Endothelial cell of umbilical vein (primary cell): Measurements from ENCODE around the gene HS6ST2.

ENCODE experiments used
- POLR2A ChIP-seq: IDR thresholded peaks from 2 replicates; pipeline ENCODE4 v1.6.1; 2012; ENCODE audit warnings: low read depth, mild to moderate bottlenecking, control low read depth, low read length
- TF ChIP-seq, protein P1 (sequence below), 2 donors: IDR thresholded peaks; 1 replicate in 1 of 2; 2 replicates in 1 of 2; pipeline ENCODE4 v1.5.1; 2011; ENCODE audit warnings: low read length in 2 of 2, mild to moderate bottlenecking in 2 of 2, moderate library complexity in 2 of 2, control low read depth in 1 of 2, inconsistent platforms in 1 of 2, low read depth in 1 of 2; ENCODE audit not compliant: insufficient read depth in 1 of 2; ENCODE audit errors: extremely low read depth in 1 of 2
- TF ChIP-seq, protein P2 (sequence below): IDR thresholded peaks from 2 replicates; pipeline ENCODE4 v1.6.1; 2011; ENCODE audit not compliant: insufficient read depth, insufficient read length

DNA sequence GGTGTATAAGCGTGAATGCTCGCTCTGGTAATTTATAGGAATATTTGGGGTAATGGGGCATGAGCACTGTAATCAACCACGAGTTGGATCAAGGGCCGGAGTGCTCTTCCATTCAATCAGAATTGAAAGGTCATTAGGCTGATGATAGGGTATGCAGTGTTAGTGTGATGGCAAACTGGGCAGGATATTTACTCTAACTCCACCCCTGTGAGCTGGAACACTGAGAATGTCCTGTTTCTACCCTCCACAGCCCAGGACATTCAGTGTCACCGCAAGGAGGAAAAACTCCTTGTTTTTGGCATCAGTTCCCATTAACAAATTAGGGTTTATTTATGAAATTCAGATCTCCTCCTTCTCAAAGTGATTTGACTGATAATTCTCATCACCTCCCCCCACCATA, 137.8 kb downstream of the HS6ST2 start:
- TF ChIP-seq, protein P1, sequence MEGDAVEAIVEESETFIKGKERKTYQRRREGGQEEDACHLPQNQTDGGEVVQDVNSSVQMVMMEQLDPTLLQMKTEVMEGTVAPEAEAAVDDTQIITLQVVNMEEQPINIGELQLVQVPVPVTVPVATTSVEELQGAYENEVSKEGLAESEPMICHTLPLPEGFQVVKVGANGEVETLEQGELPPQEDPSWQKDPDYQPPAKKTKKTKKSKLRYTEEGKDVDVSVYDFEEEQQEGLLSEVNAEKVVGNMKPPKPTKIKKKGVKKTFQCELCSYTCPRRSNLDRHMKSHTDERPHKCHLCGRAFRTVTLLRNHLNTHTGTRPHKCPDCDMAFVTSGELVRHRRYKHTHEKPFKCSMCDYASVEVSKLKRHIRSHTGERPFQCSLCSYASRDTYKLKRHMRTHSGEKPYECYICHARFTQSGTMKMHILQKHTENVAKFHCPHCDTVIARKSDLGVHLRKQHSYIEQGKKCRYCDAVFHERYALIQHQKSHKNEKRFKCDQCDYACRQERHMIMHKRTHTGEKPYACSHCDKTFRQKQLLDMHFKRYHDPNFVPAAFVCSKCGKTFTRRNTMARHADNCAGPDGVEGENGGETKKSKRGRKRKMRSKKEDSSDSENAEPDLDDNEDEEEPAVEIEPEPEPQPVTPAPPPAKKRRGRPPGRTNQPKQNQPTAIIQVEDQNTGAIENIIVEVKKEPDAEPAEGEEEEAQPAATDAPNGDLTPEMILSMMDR (IDR thresholded peaks at IDR 0.05; ENCODE audit: extremely low read depth in 1 of 2, insufficient read depth in 1 of 2, low read depth in 1 of 2, low read length in 2 of 2) = no peak
- TF ChIP-seq, protein P2, sequence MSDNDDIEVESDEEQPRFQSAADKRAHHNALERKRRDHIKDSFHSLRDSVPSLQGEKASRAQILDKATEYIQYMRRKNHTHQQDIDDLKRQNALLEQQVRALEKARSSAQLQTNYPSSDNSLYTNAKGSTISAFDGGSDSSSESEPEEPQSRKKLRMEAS = no peak
- TF ChIP-seq POLR2A = no peak
